DND-41 (cell line): Measurements from ENCODE around the gene CIAO1.

ENCODE experiments used
- ATAC-seq: fragments of 200-7000 bp; cut with Tn5 transposase; 3 replicates; pipeline ENCODE4 v1.9.1; 2021; ENCODE audit warnings: low read depth; ENCODE audit not compliant: insufficient read depth
- DNase-seq: peaks from one replicate; pipeline ENCODE4 v3.0.0-alpha.2; 2020
- H2AFZ ChIP-seq: 2 replicates; pipeline ENCODE4 v1.6.0; 2012; ENCODE audit warnings: low read depth, low read length
- H3K27ac ChIP-seq: 2 replicates; pipeline ENCODE4 v1.5.1; 2012; ENCODE audit warnings: low read length, inconsistent platforms
- H3K27me3 ChIP-seq: fragments of 200-600 bp; sonication (generic); 2 replicates; pipeline ENCODE4 v1.6.0; 2012; ENCODE audit warnings: low read length, mild to moderate bottlenecking, inconsistent platforms; ENCODE audit not compliant: insufficient read depth, poor library complexity
- H3K36me3 ChIP-seq: 2 replicates; pipeline ENCODE4 v1.5.1; 2012; ENCODE audit warnings: low read length, inconsistent platforms; ENCODE audit not compliant: insufficient read depth
- H3K4me1 ChIP-seq: 2 replicates; pipeline ENCODE4 v1.5.1; 2012; ENCODE audit warnings: mild to moderate bottlenecking, low read length; ENCODE audit not compliant: insufficient read depth
- H3K4me2 ChIP-seq: 2 replicates; pipeline ENCODE4 v1.6.0; 2012; ENCODE audit warnings: mild to moderate bottlenecking, moderate library complexity, low read length, inconsistent platforms; ENCODE audit not compliant: insufficient read depth
- H3K4me3 ChIP-seq, 2 experiments: fragments of 200-600 bp in 1 of 2; shearing (Covaris generic) in 1 of 2; 2 replicates each; pipeline ENCODE4 v1.5.1; 2012 to 2016; ENCODE audit warnings: inconsistent platforms in 2 of 2, low read length in 2 of 2, mild to moderate bottlenecking in 2 of 2, low read depth in 1 of 2, moderate library complexity in 1 of 2
- H3K79me2 ChIP-seq: 2 replicates; pipeline ENCODE4 v1.6.0; 2012; ENCODE audit warnings: low read length, inconsistent platforms; ENCODE audit not compliant: insufficient read depth
- H3K9ac ChIP-seq: 2 replicates; pipeline ENCODE4 v1.6.0; 2012; ENCODE audit warnings: low read depth, mild to moderate bottlenecking, inconsistent platforms, low read length, moderate library complexity
- H3K9me3 ChIP-seq: 2 replicates; pipeline ENCODE4 v1.5.1; 2012; ENCODE audit warnings: low read length, moderate library complexity, mild to moderate bottlenecking, inconsistent platforms; ENCODE audit not compliant: insufficient read depth, severe bottlenecking
- H4K20me1 ChIP-seq: 2 replicates; pipeline ENCODE4 v1.6.0; 2012; ENCODE audit warnings: low read length; ENCODE audit not compliant: insufficient read depth
- CTCF ChIP-seq: IDR thresholded peaks from 2 replicates; pipeline ENCODE4 v1.5.1; 2012; ENCODE audit warnings: borderline replicate concordance, low read length, moderate library complexity, mild to moderate bottlenecking; ENCODE audit not compliant: poor library complexity, severe bottlenecking; ENCODE audit errors: extremely low read depth
- EZH2 ChIP-seq: IDR thresholded peaks from 3 replicates; pipeline ENCODE4 v1.6.1; 2012; ENCODE audit warnings: borderline replicate concordance, low read depth, mild to moderate bottlenecking, moderate library complexity, low read length, inconsistent platforms; ENCODE audit not compliant: severe bottlenecking

Gene CIAO1

GRCh38 chr2:96262306-96262705, 3.7 kb upstream of the CIAO1 start:
- ATAC-seq (no peak), DNase-seq (no peak)
- Histone ChIP-seq H3K36me3 (peaks cover 52% of the 10 kb centered on the region), H3K4me2 (no peak overlapping the region), H3K27ac (no peak overlapping the region), H3K79me2 (peaks cover 92% of the 10 kb centered on the region), H3K9me3 (no peaks in the 10 kb centered on the region), H3K9ac (no peak overlapping the region), H3K27me3 (no peaks in the 10 kb centered on the region), H2AFZ (no peak overlapping the region), H4K20me1 (peaks cover 49% of the 10 kb centered on the region), H3K4me3 (no peak overlapping the region), H3K4me1 (peaks cover 25% of the 10 kb centered on the region)
- TF ChIP-seq EZH2: no peak
- no peak for TF ChIP-seq CTCF

- no peak for DNase-seq
- H3K9ac ChIP-seq: peak overlapping the region; percentile 89
- H3K27me3 ChIP-seq: no peaks in the 10 kb centered on the region
- no peak for ATAC-seq
- no peak overlapping the region for H2AFZ ChIP-seq
- peaks cover 59% of the 10 kb centered on the region for H3K36me3 ChIP-seq
- no peaks in the 10 kb centered on the region for H3K9me3 ChIP-seq
- H3K4me1 ChIP-seq: peaks cover 33% of the 10 kb centered on the region
- peaks cover 91% of the 10 kb centered on the region for H3K79me2 ChIP-seq
- peak overlapping the region in 1 of 2 experiments; percentile 96; a peak in 2 of 4 replicates for H3K4me3 ChIP-seq
- no peak for TF ChIP-seq CTCF
- no peak for TF ChIP-seq EZH2
- peak overlapping the region; percentile 95 for H3K4me2 ChIP-seq
- H3K27ac ChIP-seq: 0 out of 2 replicates have a peak overlapping the region, but pooled peaks have one; percentile 1
- H4K20me1 ChIP-seq: peaks cover 49% of the 10 kb centered on the region
Observed at GRCh38 chr2:96264086-96264485, 1.9 kb upstream of the CIAO1 start.

GRCh38 chr2:96264656-96265348, 1.2 kb upstream of the CIAO1 start:
- H3K4me1 ChIP-seq: peaks cover 33% of the 10 kb centered on the region
- peak overlapping the region; percentile 95 for H3K4me2 ChIP-seq
- peaks cover 59% of the 10 kb centered on the region for H3K36me3 ChIP-seq
- peaks cover 84% of the 10 kb centered on the region for H3K79me2 ChIP-seq
- DNase-seq: peak; percentile 46
- peak overlapping the region; percentile 61 to 96; a peak in 3 of 4 replicates for H3K4me3 ChIP-seq
- no peak; the same call in 1 of the 3 replicates for ATAC-seq
- H2AFZ ChIP-seq: peak overlapping the region; percentile 95; the same call in 1 of the 2 replicates
- no peaks in the 10 kb centered on the region for H3K27me3 ChIP-seq
- TF ChIP-seq CTCF: peak; percentile 56
- TF ChIP-seq EZH2: no peak
- H3K27ac ChIP-seq: peak overlapping the region; percentile 53
- peaks cover 42% of the 10 kb centered on the region for H4K20me1 ChIP-seq
- peak overlapping the region; percentile 89 for H3K9ac ChIP-seq
- H3K9me3 ChIP-seq: no peaks in the 10 kb centered on the region
